Tibial artery (tissue), 4 donors: ENCODE measurements around the gene TMEM114.
"Not testable (repeated sequence)": the region's sequence is repeated elsewhere in the genome, so short reads cannot be mapped to it uniquely, and the experiment has no call there.

Source experiments
- DNase-seq, 2 donors: peaks; one replicate each; pipeline ENCODE4 v3.0.0-alpha.2; 2019
- H3K27ac ChIP-seq, 2 donors: fragments of 200-600 bp; sonication (generic) in 1 of 2; 1 replicate in 1 of 2; 2 replicates in 1 of 2; pipeline ENCODE4 v1.5.1; 2018 to 2019; ENCODE audit warnings: mild to moderate bottlenecking in 1 of 2
- H3K27me3 ChIP-seq, 2 donors: fragments of 200-600 bp; sonication (generic) in 1 of 2; one replicate each; pipeline versions ENCODE4 v1.5.1 to v1.6.0; 2016 to 2019
- H3K36me3 ChIP-seq, 3 donors: fragments of 200-600 bp; sonication (generic) in 2 of 3; one replicate each; pipeline ENCODE4 v1.5.1; 2016 to 2019; ENCODE audit warnings: mild to moderate bottlenecking in 2 of 3
- H3K4me1 ChIP-seq, 4 donors: fragments of 200-600 bp; sonication (generic) in 2 of 4; 1 replicate in 3 of 4; 2 replicates in 1 of 4; pipeline ENCODE4 v1.5.1; 2016 to 2019
- H3K4me3 ChIP-seq, 2 donors: fragments of 200-600 bp; sonication (generic) in 1 of 2; 1 replicate in 1 of 2; 2 replicates in 1 of 2; pipeline ENCODE4 v1.5.1; 2018 to 2019; ENCODE audit warnings: mild to moderate bottlenecking in 2 of 2
- H3K9me3 ChIP-seq, 3 donors: fragments of 200-600 bp; sonication (generic) in 1 of 3; one replicate each; pipeline ENCODE4 v1.5.1; 2016 to 2019
- intact Hi-C: fragments of 100-400 bp; cut with DNase I; formaldehyde crosslinking; loops from one replicate; pipeline ENCODE4 v1.15.0; 2023; ENCODE audit warnings: low total_unique reads
- TF ChIP-seq, protein P1 (sequence below), 2 experiments: fragments of 200-600 bp in 1 of 2; fragments of 450-650 bp in 1 of 2; IDR thresholded peaks; one replicate each; pipeline ENCODE4 v1.5.1; 2017 to 2019; ENCODE audit warnings: antibody characterized with exemption in 2 of 2, mild to moderate bottlenecking in 1 of 2, moderate library complexity in 1 of 2

The TMEM114 gene

DNA sequence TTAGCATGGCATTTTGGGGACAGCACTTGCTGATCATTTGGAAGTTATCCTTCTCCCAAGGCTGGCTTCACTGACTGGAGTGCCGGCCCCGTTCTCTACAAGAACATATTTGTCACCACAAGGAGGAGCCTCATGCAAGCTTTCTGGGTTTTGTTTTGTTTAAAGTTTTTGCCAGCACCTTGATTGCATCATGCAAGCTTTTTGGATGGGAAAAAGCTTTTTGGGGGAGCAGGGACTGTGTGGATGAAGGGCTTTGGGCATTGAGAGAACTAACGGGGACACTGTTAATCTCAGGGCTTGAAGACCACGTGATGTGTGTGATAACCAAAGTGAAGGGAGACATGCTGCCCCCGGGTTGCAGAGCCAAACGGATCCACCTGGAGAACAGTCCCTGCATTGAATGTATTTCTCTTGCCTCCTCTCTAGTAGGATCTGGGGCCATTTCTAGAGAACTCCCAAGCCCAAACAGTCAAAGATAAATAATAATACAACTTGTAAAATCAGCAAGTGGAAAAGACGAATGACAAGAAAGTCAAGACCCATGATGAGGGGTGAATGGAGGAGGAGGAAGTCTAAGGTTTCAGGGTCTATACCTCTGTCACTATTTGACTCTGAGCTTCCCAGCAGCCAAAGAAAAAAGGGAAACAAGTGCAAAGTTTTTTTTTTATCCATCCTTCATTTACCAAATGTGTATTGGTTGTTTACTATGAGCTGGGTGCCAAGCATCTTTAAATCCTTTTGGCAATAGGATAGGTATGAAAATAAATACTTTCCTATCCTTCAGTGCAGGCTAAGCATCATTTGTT lies 17.2 kb downstream of the TMEM114 start:
- no peak for DNase-seq

DNA sequence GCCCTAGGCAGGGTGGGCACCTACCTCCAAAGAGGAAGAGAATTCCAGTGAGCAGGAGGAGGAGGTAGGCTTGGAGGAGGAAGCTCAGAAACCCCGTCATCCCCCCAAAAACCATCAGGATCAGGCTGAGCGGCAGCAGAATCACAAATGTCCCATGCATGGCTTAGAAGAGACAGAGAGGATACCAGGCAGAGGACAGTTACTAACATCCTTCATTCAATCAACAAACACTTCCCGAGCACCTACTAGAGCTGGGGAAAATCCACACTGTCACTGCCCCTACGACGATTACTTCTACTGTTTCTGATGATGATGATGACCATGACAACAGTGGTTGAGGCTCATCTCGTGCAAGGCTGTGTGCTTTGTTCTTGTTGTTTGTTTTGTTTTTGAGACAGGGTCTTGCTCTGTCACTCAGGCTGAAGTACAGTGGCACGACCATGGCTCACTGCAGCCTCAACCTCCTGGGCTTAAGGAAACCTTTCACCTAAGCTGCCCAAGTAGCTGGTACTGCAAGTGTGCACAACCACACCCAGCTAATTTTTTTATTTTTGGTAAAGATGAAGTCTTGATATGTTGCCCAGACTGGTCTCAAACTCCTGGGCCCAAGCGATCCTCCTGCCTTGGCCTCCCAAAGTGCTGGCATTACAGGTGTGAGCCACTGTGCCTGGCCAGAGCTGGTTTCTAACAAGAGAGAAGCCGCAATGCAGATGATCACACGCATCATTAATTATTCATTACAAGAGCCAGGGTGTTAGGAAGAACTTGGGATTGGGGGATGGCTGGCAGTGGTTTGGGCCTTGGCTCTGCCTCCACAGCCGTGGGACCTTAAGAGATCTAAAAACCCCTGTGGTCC lies 18.0 kb downstream of the TMEM114 start:
- Histone ChIP-seq H3K36me3 (no peaks in the 10 kb centered on the region), H3K4me1 (peaks cover 0 to 21% (median 7%) of the 10 kb centered on the region in 4 donors), H3K27me3 (peaks cover 0 to 54% of the 10 kb centered on the region in 2 donors), H3K27ac (no peak overlapping the region), H3K4me3 (no peak overlapping the region), H3K9me3 (no peaks in the 10 kb centered on the region)
- TF ChIP-seq, protein P1, sequence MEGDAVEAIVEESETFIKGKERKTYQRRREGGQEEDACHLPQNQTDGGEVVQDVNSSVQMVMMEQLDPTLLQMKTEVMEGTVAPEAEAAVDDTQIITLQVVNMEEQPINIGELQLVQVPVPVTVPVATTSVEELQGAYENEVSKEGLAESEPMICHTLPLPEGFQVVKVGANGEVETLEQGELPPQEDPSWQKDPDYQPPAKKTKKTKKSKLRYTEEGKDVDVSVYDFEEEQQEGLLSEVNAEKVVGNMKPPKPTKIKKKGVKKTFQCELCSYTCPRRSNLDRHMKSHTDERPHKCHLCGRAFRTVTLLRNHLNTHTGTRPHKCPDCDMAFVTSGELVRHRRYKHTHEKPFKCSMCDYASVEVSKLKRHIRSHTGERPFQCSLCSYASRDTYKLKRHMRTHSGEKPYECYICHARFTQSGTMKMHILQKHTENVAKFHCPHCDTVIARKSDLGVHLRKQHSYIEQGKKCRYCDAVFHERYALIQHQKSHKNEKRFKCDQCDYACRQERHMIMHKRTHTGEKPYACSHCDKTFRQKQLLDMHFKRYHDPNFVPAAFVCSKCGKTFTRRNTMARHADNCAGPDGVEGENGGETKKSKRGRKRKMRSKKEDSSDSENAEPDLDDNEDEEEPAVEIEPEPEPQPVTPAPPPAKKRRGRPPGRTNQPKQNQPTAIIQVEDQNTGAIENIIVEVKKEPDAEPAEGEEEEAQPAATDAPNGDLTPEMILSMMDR (IDR thresholded peaks at IDR 0.05): no peak
- intact Hi-C loops: no loop called here
- no peak for DNase-seq

More for the DNA sequence above, 17.2 kb downstream of the TMEM114 start:
- Histone ChIP-seq H3K9me3 (no peaks in the 10 kb centered on the region), H3K4me3 (no peak overlapping the region), H3K4me1 (peaks cover 0 to 18% (median 7%) of the 10 kb centered on the region in 4 donors), H3K36me3 (no peaks in the 10 kb centered on the region), H3K27ac (no peak overlapping the region), H3K27me3 (peaks cover 0 to 60% of the 10 kb centered on the region in 2 donors)
- intact Hi-C loops: no loop called here
- TF ChIP-seq, protein P1 (IDR thresholded peaks at IDR 0.05): no peak

DNA sequence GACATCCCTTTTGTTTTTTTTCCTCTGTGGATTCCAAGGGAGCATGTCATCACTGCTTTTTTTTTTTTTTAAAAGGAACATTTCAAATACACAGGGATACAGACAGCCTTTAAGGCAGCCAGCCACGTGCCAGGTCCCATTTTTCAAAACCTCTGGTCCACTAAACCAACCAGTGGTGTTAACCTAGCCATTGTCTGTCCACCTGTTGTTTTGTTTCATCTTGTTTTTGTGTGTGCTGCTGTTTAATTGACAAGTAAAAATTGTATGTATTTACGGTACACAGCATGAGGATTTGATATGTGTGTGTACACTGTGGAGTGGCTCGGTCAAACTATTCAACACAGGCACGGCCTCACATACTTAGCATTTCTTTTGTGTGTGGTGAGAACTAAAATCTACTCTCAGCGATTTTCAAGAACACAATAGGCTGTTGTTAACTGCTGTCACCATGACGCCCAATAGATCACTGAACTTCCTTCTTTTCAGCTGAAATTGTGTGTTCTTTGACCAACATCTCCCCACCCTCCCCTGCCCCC lies 19.2 kb downstream of the TMEM114 start:
- Histone ChIP-seq H3K4me3 (no peak overlapping the region), H3K36me3 (no peaks in the 10 kb centered on the region), H3K27ac (no peak overlapping the region), H3K9me3 (no peaks in the 10 kb centered on the region), H3K4me1 (peaks cover 0 to 21% (median 7%) of the 10 kb centered on the region in 4 donors), H3K27me3 (peaks cover 0 to 51% of the 10 kb centered on the region in 2 donors)
- TF ChIP-seq, protein P1 (IDR thresholded peaks at IDR 0.05): no peak
- no peak for DNase-seq
- intact Hi-C loops: no loop called here

DNA sequence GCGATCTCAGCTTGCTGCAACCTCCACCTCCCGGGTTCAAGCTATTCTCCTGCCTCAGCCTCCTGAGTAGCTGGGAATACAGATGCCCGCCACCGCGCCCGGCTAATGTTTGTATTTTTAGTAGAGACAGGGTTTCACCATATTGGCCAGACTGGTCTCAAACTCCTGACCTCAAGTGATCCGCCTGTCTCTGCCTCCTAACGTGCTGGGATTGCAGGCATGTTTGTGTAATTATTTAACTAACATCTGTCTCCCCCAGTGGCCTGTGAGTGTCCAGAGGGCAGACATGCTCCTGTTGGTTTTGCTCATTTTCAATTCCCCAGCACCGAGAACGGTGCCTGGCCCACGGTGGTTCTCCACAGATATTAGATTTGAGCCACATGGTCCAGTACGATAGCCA lies 19.9 kb downstream of the TMEM114 start:
- intact Hi-C loops, DNase-seq, H3K9me3 ChIP-seq, H3K27ac ChIP-seq, H3K4me3 ChIP-seq, H3K36me3 ChIP-seq: not testable (repeated sequence)
- H3K4me1 ChIP-seq: peaks cover 0 to 21% (median 7%) of the 10 kb centered on the region in 4 donors
- H3K27me3 ChIP-seq: peaks cover 0 to 44% of the 10 kb centered on the region in 2 donors

DNA sequence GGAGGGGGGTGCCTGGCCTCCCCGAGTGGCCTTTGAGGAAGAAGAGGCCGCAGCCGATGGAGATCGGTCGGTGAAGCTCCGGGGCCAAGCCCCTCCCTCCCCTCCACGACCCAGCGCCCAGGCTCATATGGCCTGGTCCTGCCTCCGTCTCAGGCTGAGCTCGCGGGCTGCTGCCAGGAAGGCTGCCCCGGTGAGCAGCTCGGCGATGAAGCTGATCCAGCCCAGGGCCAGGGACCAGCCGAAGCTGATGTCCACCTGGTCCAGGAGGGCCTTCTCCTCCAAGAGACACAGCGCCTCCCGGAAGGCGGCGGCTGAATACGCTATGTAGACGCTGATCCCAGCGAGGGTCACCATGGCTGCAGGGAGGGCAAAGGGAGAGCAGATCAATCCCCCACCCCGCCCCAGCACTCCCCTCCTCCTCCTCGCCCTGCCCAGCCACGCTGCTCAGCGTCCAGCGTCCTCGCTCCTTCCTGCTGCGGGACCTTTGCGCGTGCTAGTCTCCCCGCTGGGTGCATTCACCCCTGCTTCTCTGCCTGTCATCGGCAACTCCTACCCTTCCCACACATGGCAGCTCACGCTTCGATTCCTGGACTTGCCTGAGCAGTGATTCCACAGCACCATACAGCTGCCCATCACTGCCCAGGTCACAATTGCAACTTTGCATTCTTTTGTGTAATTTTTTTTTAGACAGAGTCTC lies 20.5 kb downstream of the TMEM114 start:
- H3K27me3 ChIP-seq: peaks cover 0 to 38% of the 10 kb centered on the region in 2 donors
- H3K36me3 ChIP-seq: no peaks in the 10 kb centered on the region
- intact Hi-C loops: loop anchor here (5.0 kb wide), 1 partner anchor 313 kb away; the partner anchor contains the start of gene LITAFD
- H3K27ac ChIP-seq: no peak overlapping the region
- H3K9me3 ChIP-seq: no peaks in the 10 kb centered on the region
- DNase-seq: no peak
- TF ChIP-seq, protein P1 (IDR thresholded peaks at IDR 0.05): no peak
- H3K4me3 ChIP-seq: no peak overlapping the region
- H3K4me1 ChIP-seq: peaks cover 0 to 21% (median 7%) of the 10 kb centered on the region in 4 donors
